Sciatic nerve (tissue), 2 donors: ENCODE data around the gene PCBP3. TPM values are rescaled to one million over a fixed set of nuclear protein-coding genes. Genes with fewer than 3 reads are reported as not detected.
"Not testable (repeated sequence)": the region's sequence is repeated elsewhere in the genome, so short reads cannot be mapped to it uniquely, and the experiment has no call there.

Experiments
- ATAC-seq: fragments of 200-7000 bp; cut with Tn5 transposase; one replicate; pipeline ENCODE4 v1.9.1; 2020; ENCODE audit warnings: mild to moderate bottlenecking, moderate library complexity
- DNase-seq: peaks from one replicate; pipeline ENCODE4 v3.0.0-alpha.2; 2020; ENCODE audit warnings: low spot score
- intact Hi-C: fragments of 100-400 bp; cut with DNase I; formaldehyde crosslinking; loops from one replicate; pipeline ENCODE4 v1.14.2; 2022
- total RNA-seq: library from RNA; stranded (reverse); fragmentation: NEBNext Ultra II Directional; extraction: Animal tissue kit (Norgen Biotek cat#: 25700); gene quantifications from one replicate; pipeline ENCODE4 v1.2.1, GENCODE V29; 2021
- donor health status: DM: no; HTN: no; CAD: no.
- donor health status: DM: no; HTN: no; CAD: no.

PCBP3 gene
- total RNA-seq, 1 donor from 2014 or later, result 14.1 TPM

DNA sequence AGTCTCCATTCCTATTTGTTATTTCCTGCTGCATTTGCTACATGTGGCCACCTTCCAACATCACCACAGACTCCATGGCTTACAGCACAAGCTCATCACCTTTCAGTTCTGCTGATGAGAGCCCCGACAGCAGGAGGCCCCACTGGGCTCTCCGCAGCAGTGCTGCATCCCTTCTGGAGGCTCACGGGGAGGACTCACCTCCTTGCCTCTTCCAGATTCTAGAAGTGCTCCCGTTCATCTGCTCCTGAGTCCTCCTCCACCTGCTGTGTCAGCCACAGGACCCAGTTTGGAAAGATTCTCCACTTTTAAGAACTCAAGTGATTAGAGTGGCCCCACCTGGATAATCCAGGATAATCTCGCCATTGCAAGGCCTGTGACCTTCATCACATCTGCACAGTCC lies 167.6 kb downstream of the PCBP3 start:
- intact Hi-C loops, result no loop called here
- DNase-seq (no peak), ATAC-seq (no peak)

DNA sequence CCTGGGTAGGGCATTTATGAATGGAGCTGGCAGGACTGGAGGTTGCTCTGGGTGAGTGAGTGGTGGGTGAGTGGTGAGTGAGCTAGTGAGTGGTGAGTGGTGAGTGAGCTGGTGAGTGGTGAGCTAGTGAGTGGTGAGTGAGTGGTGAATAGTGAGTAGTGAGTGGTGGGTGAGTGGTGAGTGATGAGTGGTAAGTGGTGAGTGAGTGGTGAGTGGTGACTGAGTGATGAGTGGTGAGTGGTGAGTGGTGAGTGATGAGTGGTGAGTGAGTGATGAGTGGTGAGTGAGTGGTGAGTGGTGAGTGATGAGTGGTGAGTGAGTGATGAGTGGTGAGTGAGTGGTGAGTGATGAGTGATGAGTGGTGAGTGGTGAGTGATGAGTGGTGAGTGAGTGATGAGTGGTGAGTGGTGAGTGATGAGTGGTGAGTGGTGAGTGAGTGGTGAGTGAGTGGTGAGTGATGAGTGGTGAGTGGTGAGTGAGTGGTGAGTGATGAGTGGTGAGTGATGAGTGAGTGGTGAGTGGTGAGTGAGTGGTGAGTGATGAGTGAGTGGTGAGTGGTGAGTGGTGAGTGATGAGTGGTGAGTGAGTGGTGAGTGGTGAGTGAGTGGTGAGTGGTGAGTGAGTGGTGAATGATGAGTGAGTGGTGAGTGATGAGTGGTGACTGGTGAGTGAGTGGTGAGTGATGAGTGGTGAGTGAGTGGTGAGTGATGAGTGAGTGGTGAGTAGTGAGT lies 170.8 kb downstream of the PCBP3 start:
- not testable (repeated sequence) for ATAC-seq, DNase-seq

DNA sequence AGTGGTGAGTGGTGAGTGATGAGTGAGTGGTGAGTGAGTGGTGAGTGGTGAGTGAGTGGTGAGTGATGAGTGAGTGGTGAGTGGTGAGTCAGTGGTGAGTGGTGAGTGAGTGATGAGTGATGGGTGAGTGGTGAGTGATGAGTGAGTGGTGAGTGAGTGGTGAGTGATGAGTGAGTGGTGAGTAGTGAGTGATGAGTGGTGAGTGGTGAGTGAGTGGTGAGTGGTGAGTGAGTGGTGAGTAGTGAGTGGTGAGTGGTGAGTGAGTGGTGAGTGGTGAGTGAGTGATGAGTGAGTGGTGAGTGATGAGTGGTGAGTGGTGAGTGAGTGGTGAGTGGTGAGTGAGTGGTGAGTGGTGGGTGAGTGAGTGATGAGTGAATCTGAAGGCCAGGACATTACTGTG lies 172.3 kb downstream of the PCBP3 start:
- ATAC-seq, DNase-seq: not testable (repeated sequence)
- intact Hi-C loops, result loop anchor here (5.0 kb wide), 1 partner anchor 258 kb away; no protein-coding TSS in a partner anchor

More for the DNA sequence above, 170.8 kb downstream of the PCBP3 start:
- intact Hi-C loops, result not testable (repeated sequence)

DNA sequence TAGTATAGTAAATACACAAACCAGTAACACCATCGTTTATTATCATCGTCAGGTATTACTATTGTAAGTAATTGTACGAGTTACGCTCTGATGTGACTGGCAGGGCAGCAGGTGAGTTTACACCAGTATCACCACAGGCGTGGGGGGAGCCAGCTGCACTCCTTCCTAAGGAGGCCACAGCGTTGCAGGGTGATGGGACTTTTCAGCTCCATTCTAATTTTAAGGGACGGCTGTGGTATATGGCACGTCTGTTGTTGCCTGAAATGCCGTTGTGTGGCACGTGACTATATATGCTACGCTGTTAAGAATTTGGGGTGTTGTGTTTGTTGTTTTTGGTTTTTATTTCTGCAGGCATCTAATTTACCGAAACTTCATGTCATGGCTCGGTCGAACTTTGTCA lies 173.3 kb downstream of the PCBP3 start:
- intact Hi-C loops, result loop anchor here (5.0 kb wide), 1 partner anchor 259 kb away; no protein-coding TSS in a partner anchor
- DNase-seq (no peak), ATAC-seq (no peak)

DNA sequence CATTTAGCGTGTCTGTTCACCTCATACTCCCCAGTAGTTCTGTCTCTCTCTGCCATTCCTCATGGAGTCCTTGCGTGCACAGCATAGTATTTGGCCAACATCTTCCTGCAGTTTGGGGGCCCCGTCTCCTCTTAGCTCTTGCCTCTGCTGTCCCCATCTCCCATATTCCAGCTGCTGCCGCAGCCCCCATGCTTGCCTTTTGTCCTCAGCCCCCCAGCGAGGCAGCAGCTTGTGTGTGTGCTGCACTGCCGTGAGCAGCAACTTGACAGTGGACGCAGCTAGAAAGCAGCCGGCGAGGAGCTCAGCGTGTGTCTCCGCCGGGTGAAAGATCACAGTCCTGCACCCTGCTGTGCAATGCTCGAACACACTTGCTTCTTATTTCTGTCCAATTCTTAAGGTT lies 173.8 kb downstream of the PCBP3 start:
- intact Hi-C loops, result loop anchor here (5.0 kb wide), 1 partner anchor 260 kb away; no protein-coding TSS in a partner anchor
- ATAC-seq (no peak), DNase-seq (no peak)

DNA sequence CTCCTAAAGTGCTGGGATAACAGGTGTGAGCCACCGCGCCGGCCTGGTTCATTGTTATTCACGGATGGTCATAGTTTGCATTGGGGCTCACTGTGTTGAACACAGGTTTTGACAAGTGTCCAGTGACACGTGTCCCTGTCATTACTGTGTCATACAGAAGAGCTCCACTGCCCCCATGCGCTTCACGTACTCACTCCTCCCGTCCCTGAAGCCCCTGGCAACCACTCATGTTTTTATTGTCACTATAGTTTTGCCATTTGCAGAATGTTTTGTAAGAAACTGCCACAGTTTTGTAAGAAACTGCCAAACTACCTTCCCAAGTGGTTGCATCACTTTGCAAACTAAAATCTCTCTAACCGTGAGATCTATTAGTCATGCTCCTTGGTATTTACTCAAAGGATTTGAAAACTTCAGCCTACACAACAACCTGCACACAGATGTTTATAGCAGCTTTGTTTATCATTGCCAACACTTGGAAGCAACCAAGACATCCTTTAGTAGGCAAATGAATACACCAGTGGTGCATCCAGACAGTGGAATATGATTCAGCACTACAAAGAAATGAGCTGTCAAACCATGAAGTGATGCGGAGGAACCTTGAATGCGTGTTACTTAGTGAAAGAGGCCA lies 174.9 kb downstream of the PCBP3 start:
- DNase-seq, result no peak
- intact Hi-C loops, result loop anchor here (5.0 kb wide), 1 partner anchor 261 kb away; no protein-coding TSS in a partner anchor
- no peak for ATAC-seq

DNA sequence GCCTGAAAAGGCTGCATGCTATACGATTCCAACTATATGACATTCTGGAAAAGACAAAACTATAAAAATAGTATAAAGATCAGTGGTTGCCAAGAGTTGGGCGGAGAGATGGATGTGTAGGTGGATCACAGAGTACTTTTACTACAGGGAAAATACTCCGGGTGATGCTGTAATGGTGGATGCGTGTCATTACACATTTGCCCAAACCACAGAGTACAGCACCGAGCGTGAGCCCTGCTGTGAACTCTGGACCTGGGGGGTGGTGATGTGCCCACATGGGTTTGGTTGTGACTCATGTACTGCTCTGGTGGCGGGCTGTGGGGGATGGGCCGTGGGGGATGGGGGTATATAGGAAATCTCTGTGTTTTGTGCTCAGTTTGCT lies 175.4 kb downstream of the PCBP3 start:
- intact Hi-C loops, result loop anchor here (5.0 kb wide), 1 partner anchor 262 kb away; no protein-coding TSS in a partner anchor

DNA sequence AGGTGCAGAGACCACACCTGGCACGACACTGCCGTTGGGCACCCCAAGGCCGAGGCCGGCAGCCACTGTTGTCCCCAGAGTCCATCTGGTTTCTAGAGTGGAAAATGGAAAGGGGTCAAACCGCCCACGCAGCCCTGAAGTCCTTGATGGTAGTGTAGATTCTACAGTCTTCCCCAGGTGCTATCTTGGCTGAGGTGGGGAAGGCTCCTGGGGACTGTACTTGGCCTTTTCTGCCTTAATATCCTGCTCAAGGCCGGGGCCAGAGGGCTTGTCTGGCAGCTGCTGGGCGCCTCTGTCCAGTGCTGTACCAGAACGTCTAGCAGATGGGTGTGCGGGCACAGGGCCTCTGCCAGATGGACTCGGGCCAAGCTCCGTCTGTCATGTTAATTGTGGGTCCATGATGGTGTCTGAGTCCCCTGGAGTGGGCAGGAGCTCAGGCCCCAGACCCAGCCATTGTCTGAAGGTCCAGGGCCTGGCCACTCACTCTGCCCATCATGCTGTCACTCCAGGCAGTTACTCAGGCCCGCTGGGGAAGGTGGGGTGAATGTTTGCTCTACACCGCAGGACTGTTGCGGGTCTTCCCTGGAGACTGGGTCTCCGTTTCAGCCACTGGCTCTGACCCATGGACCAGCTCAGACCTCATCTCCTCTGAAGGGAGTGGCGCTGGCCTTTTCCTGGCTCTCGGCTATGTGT lies 176.1 kb downstream of the PCBP3 start:
- DNase-seq (no peak), ATAC-seq (peak; percentile 9)
- intact Hi-C loops, result loop anchor here (5.0 kb wide), 1 partner anchor 262 kb away; no protein-coding TSS in a partner anchor

More for the DNA sequence above, 175.4 kb downstream of the PCBP3 start:
- no peak for ATAC-seq
- DNase-seq, result no peak

DNA sequence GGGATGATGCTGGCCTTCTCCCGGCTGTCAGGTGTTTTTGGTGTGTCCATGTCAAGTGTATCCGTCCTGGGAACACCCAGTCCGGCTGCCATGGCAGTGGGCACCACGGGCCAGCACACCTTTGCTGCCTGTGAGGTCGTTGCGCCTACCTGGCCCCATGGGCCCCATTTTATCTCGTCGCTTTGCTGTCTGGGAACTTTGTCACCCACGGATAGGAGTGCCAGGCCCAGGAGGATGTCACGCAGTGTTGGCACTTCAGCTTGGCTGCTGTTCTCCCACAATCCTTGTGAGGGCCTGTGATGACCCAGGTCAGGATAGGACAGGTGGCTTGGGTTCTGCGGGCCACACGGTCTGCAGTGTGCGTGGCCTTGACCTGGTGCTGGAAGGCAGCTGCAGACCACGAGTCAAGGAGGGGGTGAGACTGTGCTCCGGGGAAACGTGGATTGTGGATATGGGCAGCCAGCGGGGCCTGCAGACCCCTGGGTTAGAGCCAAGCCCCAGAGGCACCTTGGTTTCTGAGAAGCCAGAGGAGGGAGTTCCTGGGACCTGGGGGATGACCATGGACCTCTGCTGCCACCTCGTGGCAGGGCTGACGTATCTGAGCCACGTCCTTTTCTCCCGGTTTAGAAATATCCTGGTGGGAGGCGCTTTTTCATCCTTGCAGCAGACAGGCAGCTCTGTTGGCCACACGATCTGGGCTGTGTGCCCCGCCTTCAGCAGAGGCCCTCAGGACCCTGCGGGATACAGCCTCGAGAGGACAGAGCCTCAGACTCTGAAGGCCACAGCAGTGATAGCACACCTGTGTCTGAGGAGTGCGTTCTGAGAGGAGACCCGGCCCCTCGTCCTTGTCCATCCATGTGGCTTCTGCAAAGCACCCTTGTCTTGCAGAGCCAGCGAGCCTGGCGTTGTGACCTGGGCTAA lies 176.9 kb downstream of the PCBP3 start:
- ATAC-seq, result peak; percentile 93
- intact Hi-C loops, result no loop called here
- peak; percentile 88 for DNase-seq

DNA sequence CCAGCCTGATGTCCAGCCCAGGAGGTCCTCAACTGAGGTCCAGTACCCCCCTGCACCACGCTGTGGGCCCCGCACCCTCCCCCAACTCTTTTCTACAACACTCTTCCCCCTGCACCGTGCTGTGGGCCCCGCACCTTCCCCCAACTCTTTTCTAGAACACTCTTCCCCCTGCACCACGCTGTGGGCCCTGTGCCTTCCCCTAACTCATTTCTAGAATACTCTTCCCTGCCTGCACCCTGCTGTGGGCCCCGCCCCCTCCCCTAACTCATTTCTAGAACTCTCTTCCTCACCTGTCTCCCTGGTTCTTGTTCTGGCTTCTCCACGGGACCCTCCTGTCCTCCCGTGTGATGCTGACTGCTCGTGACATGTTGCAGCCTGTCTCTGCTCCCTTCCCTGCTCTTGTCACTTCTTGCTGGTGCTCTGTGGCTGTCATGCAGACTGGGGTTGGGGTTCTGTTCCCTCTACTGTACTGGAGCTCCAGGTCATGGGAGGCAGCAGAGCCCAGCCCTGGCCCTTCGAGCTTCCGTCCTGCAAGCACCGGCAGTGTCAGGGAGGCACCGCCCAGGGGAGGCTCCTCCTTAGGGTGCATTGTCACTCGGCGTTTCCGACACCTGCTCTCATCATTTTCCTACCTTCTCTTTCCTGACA lies 177.9 kb downstream of the PCBP3 start:
- no peak for ATAC-seq
- intact Hi-C loops, result no loop called here
- no peak for DNase-seq

DNA sequence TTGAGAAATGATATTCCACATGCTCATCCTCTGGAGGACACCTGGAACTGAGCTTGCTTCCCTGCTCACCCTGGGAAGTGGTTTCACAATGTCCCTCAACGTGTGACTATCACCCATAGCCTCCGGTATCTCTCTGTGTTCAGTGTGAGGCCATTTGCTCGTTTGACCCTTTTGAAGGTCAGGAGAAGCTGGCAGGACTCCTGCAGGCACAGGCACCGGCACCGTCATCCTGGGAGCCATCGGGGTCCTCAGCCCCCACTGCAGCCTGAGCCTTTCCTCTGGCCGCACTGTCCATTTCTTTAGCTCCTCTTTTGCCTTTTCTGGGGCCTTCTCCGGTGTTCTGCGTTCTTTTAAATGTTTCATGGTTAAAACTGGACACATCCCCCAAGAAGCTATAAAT lies 178.5 kb downstream of the PCBP3 start:
- ATAC-seq (no peak), DNase-seq (no peak)
- intact Hi-C loops, result no loop called here

DNA sequence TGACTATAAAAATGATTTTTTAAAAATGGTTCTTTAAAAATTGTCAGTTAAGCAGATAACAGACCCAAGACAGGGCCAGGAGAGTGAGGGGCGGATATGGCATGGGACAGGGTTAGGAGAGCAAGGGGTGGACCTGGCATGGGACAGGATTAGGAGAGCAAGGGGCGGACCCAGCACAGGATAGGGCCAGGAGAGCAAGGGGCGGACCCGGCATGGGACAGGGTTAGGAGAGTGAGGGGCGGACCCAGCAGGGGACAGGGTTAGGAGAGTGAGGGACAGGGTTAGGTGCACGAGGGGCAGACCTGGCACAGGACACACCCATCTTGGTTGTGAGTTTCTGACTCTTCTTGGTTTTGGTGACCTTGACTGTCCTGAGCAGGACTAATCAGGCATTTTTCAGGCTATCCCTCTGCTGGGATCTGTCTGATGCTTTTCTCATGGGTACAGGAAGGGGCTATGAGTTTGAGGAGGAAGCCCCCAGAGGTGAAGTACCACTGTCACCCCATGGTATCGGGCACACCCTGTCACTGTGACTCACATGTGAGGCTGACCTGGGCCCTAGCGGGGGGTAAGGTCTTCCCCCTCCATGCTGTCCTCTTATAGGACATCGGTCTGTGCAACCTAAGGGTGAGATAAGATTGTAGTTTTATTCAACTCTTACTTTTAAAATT lies 179.0 kb downstream of the PCBP3 start:
- DNase-seq (no peak), ATAC-seq (no peak)
- intact Hi-C loops, result no loop called here

DNA sequence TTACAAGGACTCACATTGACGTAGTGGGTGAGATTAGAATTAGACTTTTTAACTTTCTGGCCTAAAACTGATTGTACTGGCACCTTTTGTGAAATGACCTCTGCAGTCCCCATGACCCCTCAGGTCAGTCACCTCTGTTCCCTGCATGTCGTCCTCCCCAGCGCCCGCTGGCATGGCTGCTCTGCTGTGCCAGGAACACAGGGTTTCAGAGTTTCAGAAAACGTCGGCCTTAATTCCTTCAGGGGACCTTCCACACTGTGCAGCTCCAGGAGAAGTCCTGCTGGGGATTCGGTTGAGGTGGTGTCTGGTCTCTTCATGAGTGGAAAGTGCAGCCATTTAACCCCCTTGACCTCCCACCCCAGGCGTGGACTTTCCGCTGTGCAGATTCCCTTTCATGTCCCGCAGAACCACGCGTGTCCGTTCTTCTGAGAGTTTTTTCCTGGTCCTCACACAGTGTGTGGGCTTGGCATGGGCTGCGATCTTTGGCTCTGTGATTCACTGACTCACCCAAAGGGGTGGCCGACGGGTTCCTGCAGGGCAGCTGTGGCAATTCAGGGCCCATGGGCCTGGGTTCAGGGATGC lies 179.7 kb downstream of the PCBP3 start:
- no peak for DNase-seq

DNA sequence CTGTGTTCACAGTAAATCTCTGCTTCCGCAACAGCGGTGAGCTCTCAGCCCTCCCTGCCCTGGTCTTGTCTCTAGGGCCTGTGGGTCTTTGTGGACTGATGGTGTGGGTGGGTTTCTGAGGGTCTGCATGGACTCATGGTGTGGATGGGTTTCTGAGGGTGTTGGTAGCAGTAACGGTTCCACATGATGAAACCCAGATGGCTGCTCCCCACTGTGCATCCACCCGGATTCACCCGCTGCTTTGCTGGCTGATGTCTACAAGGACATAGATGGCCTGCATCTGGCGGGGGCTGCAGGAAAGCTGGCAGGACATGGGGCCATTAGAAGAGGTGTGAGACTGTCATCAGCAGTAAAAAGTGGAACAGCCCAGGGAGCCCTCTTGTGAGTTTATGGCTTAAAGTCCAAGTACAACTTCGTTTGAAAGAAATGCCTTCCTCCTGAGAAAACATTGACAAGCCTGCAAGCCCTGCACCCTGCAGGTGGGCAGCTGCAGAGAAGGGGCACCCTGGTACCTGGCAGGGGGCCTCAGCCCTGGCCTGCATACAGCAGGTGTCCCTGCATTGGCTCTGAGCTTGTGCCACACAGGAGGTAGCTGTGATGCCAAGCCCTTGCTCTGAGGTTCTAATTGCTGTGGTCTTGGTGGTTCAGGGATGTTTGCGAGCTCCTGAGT lies 181.2 kb downstream of the PCBP3 start:
- no peak for ATAC-seq
- DNase-seq, result no peak
- intact Hi-C loops, result no loop called here

More for the DNA sequence above, 179.7 kb downstream of the PCBP3 start:
- no peak for ATAC-seq
- intact Hi-C loops, result no loop called here

DNA sequence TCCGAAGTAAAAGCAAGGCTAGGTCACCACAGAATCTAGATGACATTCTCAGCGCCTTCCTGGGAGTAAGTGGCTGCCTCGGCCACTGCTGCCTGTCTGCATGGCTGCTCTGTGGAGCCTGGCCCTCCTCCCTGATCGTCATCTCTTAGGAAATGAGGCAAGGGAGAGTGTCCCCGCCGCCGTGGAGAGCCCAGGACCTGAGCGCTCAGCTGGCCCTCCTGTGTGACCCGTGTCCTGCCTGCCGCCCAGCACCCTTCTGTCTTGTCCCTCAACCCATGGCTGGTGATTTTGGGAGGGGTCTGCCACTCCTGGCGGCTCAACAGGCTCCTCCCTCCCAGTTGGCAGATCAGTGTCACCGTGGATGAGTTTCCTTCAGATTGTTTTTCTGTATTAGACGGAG lies 181.7 kb downstream of the PCBP3 start:
- no peak for ATAC-seq
- intact Hi-C loops, result no loop called here
- DNase-seq, result no peak

DNA sequence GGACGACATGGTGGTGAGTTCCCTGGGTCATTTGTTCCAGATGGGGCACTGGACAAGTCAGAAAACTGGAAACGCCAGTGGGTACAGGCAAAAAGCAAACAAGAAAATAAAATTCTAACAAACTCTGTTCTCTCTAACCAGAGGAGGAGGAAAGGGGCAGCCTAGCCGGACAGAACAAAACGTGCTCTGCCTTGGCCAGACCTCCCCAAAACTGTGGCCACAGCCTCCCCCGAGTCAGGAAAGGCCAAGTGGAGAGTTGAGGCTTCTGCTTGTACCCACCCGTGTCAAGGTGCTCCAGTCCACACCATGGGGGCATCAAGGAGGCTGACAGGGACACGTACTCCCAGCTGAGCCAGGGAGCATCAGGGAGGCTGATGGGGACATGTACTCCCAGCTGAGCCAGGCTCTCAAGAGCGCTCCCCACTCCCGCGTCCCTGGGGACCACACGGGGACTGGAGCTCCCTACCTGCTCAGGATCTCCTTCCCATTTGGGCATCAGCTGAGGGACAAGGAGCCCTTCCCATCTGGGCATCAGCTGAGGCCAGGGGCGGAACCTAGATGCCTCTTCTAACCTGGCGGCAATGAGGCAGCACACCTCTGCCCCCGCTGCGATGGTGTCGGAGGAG lies 183.3 kb downstream of the PCBP3 start:
- intact Hi-C loops, result no loop called here
- no peak for ATAC-seq
- DNase-seq, result no peak
